Muscle of back (tissue), 11 donors: ENCODE results near the gene SLC6A20. TPM values are rescaled to one million over a fixed set of nuclear protein-coding genes. Genes with fewer than 3 reads are reported as not detected.

Source experiments
- DNase-seq, 3 donors: peaks; one replicate each; pipeline versions ENCODE4 v3.0.0 to v3.0.0-alpha.2; 2013
- polyA plus RNA-seq, 10 donors: library from polyadenylated mRNA; unstranded; fragments of 120-200 nt; gene quantifications; one replicate each; pipeline ENCODE4 v1.2.1, GENCODE V29; 2013; ENCODE audit not compliant: insufficient read length in 10 of 10

SLC6A20 gene
- polyA plus RNA-seq, 10 donors: 0.09 to 0.29 (median 0.16) TPM

- peak in 2 of 3 donors; percentile 1 to 8 for DNase-seq
Measured at GRCh38 chr3:45719655-45720487, 76.5 kb downstream of the SLC6A20 start.

- no peak for DNase-seq
Measured at GRCh38 chr3:45716790-45717336, 79.5 kb downstream of the SLC6A20 start.

GRCh38 chr3:45715945-45716344, 80.4 kb downstream of the SLC6A20 start:
- DNase-seq: no peak

DNA sequence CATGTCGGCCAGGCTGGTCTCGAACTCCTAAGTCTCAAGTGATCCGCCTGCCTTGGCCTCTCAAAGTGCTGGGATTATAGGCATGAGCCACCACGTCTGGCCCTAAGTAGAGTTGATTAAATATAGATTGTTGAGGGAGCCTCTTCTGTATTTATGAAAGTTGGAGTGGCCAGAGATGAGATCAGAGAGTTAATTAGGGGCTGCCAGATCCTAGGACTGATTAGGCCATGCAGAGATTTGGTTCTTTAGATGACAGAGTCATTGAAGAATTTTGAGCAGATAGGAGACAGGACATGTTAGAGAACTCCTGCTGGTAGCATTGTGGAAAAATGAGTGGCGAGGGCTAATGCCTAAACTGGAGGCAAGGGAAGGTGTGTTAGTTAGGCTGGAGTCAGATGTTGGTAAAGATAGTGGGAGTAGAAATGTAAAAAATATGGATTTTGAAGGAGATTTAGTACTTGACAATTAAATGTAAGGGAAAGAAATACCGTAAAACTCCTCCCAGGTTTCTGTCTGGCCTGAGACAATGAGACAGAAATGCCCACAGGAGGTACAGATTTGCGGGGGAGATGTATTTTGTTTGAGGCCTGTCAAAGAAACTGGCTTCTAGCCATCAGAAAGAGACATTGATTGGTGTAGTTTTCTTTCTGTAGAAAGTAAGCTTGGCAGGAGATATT, 83.8 kb downstream of the SLC6A20 start:
- DNase-seq: no peak

GRCh38 chr3:45711931-45712330, 84.4 kb downstream of the SLC6A20 start:
- DNase-seq: no peak

DNA sequence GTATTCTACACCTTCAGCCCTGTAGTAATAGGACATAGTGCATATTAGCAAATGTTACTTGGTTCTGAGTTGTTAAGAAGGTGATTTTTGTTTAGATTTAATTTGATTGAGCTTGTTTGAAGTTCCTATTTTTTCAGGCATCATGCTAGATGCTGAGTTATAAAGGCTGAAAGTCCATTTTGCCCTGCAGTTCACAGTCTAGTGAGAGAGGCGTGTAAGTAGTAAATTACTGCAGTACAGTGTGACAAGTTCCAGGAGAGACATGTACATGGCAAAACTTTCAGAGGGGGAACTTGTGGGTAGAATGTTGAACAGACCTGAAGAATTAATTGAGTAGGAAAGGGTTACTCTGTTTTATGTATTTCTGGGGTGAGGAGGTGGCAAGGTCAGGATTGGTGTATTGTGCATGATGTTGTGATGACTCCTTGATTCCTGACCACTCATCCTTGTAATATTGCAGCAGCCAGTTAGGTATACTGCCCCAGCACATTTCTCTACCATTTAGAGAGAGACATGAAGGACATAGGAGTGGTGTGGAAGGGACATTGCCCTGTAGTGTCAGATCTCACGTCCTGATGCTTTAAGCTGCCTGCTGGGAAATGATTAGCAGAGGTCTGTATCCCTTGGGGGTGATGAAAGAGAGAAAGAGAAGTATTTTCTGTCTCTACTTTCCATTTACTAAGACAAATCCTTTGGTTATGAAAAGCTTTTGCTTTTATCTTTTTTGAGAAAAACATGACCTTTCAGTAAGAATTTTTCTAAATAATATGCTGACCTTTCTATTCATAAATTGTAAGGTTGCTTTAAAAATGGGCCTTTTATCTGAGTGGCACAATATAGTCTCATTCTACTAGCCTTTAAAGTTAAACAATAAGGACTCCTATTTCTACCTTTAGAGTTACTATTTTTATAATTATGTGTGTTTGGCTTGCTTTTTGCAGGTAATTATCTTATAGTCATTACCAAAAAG, 90.2 kb downstream of the SLC6A20 start:
- DNase-seq: no peak

Other genes starting within 250 kb of the SLC6A20 start
- gene LIMD1, start 201.8 kb downstream of the SLC6A20 start, polyA plus RNA-seq: 10 to 100 TPM; 19.2 to 29.8 (median 25.8) TPM
- gene SACM1L, start 107.1 kb downstream of the SLC6A20 start, polyA plus RNA-seq: 10 to 100 TPM; 22.8 to 38.6 (median 28.4) TPM
- gene LZTFL1, start 45.6 kb upstream of the SLC6A20 start, polyA plus RNA-seq: 10 to 100 TPM; 13.1 to 21.7 (median 16.0) TPM
- gene CCR9, start 90.0 kb upstream of the SLC6A20 start, polyA plus RNA-seq: under 1 TPM in 3 of 10 donors, not detected in 7; 0.11 to 0.31 (median 0.13) TPM
- gene CXCR6, start 146.9 kb upstream of the SLC6A20 start, polyA plus RNA-seq: under 1 TPM; 0.12 to 0.66 (median 0.34) TPM
- 10 to 100 TPM; 23.2 to 39.4 (median 30.1) TPM for gene FYCO1, start 199.3 kb upstream of the SLC6A20 start, polyA plus RNA-seq
- gene XCR1, start 230.9 kb upstream of the SLC6A20 start, polyA plus RNA-seq: under 1 TPM; 0.05 to 0.90 (median 0.19) TPM